K562 (cell line): ENCODE data around the gene ATP7B.

Experiments
- EP300 ChIP-seq: IDR thresholded peaks from 2 replicates; pipeline ENCODE4 v1.6.1; 2012; ENCODE audit warnings: low read length, improper control_type of control experiment
- JUN ChIP-seq, 2 experiments: sonication (generic) in 1 of 2; formaldehyde crosslinking in 1 of 2; IDR thresholded peaks; 2 replicates each; pipeline versions ENCODE4 v1.6.1 to v1.8.0; 2012 to 2022; ENCODE audit warnings: borderline replicate concordance in 2 of 2, mild to moderate bottlenecking in 2 of 2, improper control_type of control experiment in 1 of 2, low read depth in 1 of 2, low read length in 1 of 2, missing genetic modification reagents in 1 of 2
- NFE2L1 ChIP-seq: fragments of 450-650 bp; IDR thresholded peaks from 2 replicates; pipeline ENCODE4 v1.6.1; 2016; ENCODE audit warnings: missing genetic modification characterization, low read depth, mild to moderate bottlenecking, missing compliant biosample characterization, moderate library complexity, borderline replicate concordance
- PHF8 ChIP-seq: fragments of 200-600 bp; sonication (generic); IDR thresholded peaks from 2 replicates; pipeline ENCODE4 v1.6.1; 2012; ENCODE audit warnings: mixed run types, mild to moderate bottlenecking, inconsistent platforms, low read length, moderate library complexity, borderline replicate concordance
- RBBP5 ChIP-seq: fragments of 200-600 bp; sonication (generic); IDR thresholded peaks from 2 replicates; pipeline ENCODE4 v1.6.1; 2012; ENCODE audit warnings: borderline replicate concordance, mild to moderate bottlenecking, low read length, control low read depth, inconsistent platforms; ENCODE audit not compliant: insufficient read depth, poor library complexity, severe bottlenecking
- SIN3A ChIP-seq, 2 experiments: fragments of 150-350 bp in 1 of 2; IDR thresholded peaks; 2 replicates each; pipeline ENCODE4 v1.6.1; 2011 to 2016; ENCODE audit warnings: borderline replicate concordance in 2 of 2, low read depth in 2 of 2, low read length in 2 of 2, mild to moderate bottlenecking in 2 of 2, moderate library complexity in 2 of 2; ENCODE audit not compliant: control insufficient read depth in 1 of 2

DNA sequence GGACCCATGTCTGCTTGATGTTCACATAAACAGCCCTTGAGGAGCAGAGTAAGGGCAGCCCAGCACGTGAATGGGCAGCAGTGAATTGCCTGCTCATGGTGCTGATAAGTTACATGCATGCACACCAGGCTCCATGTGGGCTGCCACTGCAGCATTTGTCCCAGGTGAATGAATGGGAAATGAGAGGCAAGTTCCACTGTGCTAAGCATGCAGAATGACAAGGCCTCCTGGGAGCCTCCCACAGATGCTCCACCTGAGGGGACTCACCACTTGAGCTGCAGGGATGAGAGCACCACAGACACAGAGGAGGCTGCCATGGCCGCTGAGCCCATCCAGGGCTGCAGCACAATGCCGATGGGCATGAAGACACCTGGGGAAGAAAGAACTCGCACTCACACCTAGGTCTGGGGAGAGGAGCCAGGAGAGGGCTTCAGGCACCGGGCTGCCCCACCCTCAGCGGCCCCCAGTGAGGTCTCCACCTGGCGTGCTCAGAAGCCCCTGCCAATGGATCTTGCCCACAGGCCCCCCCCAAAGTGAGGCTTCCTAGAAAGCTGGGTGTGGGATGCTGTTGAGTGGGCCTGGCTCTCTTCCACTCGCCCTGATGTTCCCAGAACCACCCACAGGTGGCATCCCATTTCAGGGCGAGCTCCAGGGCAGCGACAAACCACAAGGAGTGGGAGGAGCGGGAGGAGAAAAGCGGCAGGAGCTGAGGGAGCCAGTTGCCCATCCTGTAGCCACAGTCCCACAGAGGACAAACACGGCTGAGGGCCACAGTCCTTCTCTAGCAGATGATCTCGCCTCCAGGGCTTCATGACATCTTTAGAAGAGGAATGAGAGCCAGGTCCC is 75.7 kb downstream of the ATP7B start:
- TF ChIP-seq RBBP5 = no peak
- no peak for TF ChIP-seq PHF8
- TF ChIP-seq SIN3A (IDR thresholded peaks at IDR 0.05; ENCODE audit: borderline replicate concordance in 2 of 2, control insufficient read depth in 1 of 2, low read depth in 2 of 2, low read length in 2 of 2) = no peak
- no peak for TF ChIP-seq NFE2L1
- TF ChIP-seq EP300 = no peak
- TF ChIP-seq JUN (IDR thresholded peaks at IDR 0.05; ENCODE audit: borderline replicate concordance, low read depth, low read length) = no peak
- TF ChIP-seq JUN (CRISPR knock-in tag; IDR thresholded peaks at IDR 0.05; ENCODE audit: borderline replicate concordance) = no peak
